ENCODE data around the gene CDKN1A. TPM values are rescaled to one million over a fixed set of nuclear protein-coding genes. Genes with fewer than 3 reads are reported as not detected.

Gene CDKN1A
- total and polyA plus RNA-seq, 2 experiments from 2014 or later = 549 to 813 TPM

GRCh38 chr6:36686668-36687513, 8.4 kb downstream of the CDKN1A start:
- Histone ChIP-seq H3K9ac (0 out of 2 replicates have a peak overlapping the region, but pooled peaks have one; percentile 1), H3K36me3 (ENCODE audit: low read depth) (peaks cover 50% of the 10 kb centered on the region), H3K27me3 (replicated peaks; ENCODE audit: insufficient read depth) (no peaks in the 10 kb centered on the region), H2AFZ (no peak overlapping the region), H3K27ac (peak overlapping the region; percentile 28), H3K4me2 (ENCODE audit: unreplicated experiment) (no peak overlapping the region), H3K79me2 (ENCODE audit: insufficient read depth) (peaks cover 47% of the 10 kb centered on the region), H3K4me1 (ENCODE audit: insufficient read depth) (peaks cover 15% of the 10 kb centered on the region), H3K4me3 (no peak overlapping the region), H3F3A (ENCODE audit: insufficient read depth) (peaks cover 83% of the 10 kb centered on the region), H3K9me3 (ENCODE audit: low read depth) (no peaks in the 10 kb centered on the region), H4K20me1 (ENCODE audit: insufficient read depth) (peaks cover 36% of the 10 kb centered on the region), H3K9me2 (ENCODE audit: insufficient read depth) (no peaks in the 10 kb centered on the region)
- WGBS, 2 experiments (ENCODE audit: low coverage in 1 of 2, low lambda C conversion rate in 2 of 2, missing lambda C conversion rate in 2 of 2) = 83% methylated on average over 10 of the region's 10 CpGs
- in situ Hi-C loops (cut with MboI) = no loop called here
- TF ChIP-seq EZH2phosphoT487 (IDR thresholded peaks at IDR 0.05; ENCODE audit: insufficient read depth, low read depth) (no peak), EZH2 (IDR thresholded peaks at IDR 0.05; ENCODE audit: insufficient read depth, poor library complexity, severe bottlenecking) (no peak)
- DNase-seq = no peak

DNA sequence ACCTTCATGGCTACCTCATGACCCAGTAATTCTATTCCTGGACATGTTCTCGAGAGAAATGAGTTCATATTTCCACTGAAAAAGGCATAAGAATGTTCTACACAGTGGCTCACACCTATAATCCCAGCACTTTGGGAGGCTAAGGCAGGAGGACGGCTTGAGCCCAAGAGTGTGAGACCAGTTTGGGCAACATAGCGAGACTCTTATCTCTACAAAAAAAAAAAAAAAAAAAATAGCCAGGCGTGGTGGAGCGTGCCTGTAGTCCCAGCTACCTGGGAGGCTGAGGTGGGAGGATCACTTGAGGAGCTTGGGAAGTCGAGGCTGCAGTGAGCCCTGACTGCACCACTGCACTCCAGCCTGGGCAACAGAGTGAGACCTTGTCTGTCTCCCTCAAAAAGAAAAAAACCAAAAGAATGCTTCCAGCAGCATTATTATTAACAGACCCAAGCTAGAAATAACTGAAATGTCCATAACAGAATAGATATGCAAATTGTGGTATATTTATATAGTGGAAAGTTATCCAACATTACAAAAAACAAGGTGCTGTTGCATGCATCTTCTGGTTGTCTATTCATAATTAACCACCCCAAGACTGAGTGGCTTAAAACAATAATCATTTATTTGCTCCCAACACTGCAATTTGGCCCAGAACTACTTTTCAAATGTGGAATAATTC, 9.7 kb downstream of the CDKN1A start:
- Histone ChIP-seq H3K4me1 (ENCODE audit: insufficient read depth) (peaks cover 2% of the 10 kb centered on the region), H3K36me3 (ENCODE audit: low read depth) (peaks cover 44% of the 10 kb centered on the region), H3K27me3 (replicated peaks; ENCODE audit: insufficient read depth) (no peaks in the 10 kb centered on the region), H2AFZ (no peak overlapping the region), H3K27ac (no peak overlapping the region), H3K9ac (no peak overlapping the region), H3K4me3 (no peak overlapping the region), H3K9me2 (ENCODE audit: insufficient read depth) (no peaks in the 10 kb centered on the region), H3K79me2 (ENCODE audit: insufficient read depth) (peaks cover 34% of the 10 kb centered on the region), H3F3A (ENCODE audit: insufficient read depth) (peaks cover 70% of the 10 kb centered on the region), H3K4me2 (ENCODE audit: unreplicated experiment) (no peak overlapping the region), H4K20me1 (ENCODE audit: insufficient read depth) (peaks cover 23% of the 10 kb centered on the region), H3K9me3 (ENCODE audit: low read depth) (no peaks in the 10 kb centered on the region)
- in situ Hi-C loops (cut with MboI) = no loop called here
- TF ChIP-seq EZH2 (IDR thresholded peaks at IDR 0.05; ENCODE audit: insufficient read depth, poor library complexity, severe bottlenecking) (no peak), EZH2phosphoT487 (IDR thresholded peaks at IDR 0.05; ENCODE audit: insufficient read depth, low read depth) (no peak)
- WGBS, 2 experiments (ENCODE audit: low coverage in 1 of 2, low lambda C conversion rate in 2 of 2, missing lambda C conversion rate in 2 of 2) = 96 to 97% methylated on average over 6 of the region's 6 CpGs
- DNase-seq = no peak

GRCh38 chr6:36688739-36689075, 10.2 kb downstream of the CDKN1A start:
- Histone ChIP-seq H4K20me1 (ENCODE audit: insufficient read depth) (peaks cover 18% of the 10 kb centered on the region), H3K9ac (no peak overlapping the region), H3K4me3 (no peak overlapping the region), H3K36me3 (ENCODE audit: low read depth) (peaks cover 39% of the 10 kb centered on the region), H3K9me3 (ENCODE audit: low read depth) (no peaks in the 10 kb centered on the region), H3F3A (ENCODE audit: insufficient read depth) (peaks cover 65% of the 10 kb centered on the region), H3K27me3 (replicated peaks; ENCODE audit: insufficient read depth) (no peaks in the 10 kb centered on the region), H3K9me2 (ENCODE audit: insufficient read depth) (no peaks in the 10 kb centered on the region), H3K79me2 (ENCODE audit: insufficient read depth) (peaks cover 29% of the 10 kb centered on the region), H3K4me1 (ENCODE audit: insufficient read depth) (no peaks in the 10 kb centered on the region; the same call in 1 of the 2 replicates), H3K27ac (no peak overlapping the region), H3K4me2 (ENCODE audit: unreplicated experiment) (no peak overlapping the region), H2AFZ (no peak overlapping the region)
- in situ Hi-C loops (cut with MboI) = no loop called here
- WGBS, 2 experiments (ENCODE audit: low coverage in 1 of 2, low lambda C conversion rate in 2 of 2, missing lambda C conversion rate in 2 of 2) = 76 to 79% methylated on average over 5 of the region's 5 CpGs
- no peak for DNase-seq
- no peak for TF ChIP-seq EZH2phosphoT487 (IDR thresholded peaks at IDR 0.05; ENCODE audit: insufficient read depth, low read depth)
- no peak for TF ChIP-seq EZH2 (IDR thresholded peaks at IDR 0.05; ENCODE audit: insufficient read depth, poor library complexity, severe bottlenecking)

DNA sequence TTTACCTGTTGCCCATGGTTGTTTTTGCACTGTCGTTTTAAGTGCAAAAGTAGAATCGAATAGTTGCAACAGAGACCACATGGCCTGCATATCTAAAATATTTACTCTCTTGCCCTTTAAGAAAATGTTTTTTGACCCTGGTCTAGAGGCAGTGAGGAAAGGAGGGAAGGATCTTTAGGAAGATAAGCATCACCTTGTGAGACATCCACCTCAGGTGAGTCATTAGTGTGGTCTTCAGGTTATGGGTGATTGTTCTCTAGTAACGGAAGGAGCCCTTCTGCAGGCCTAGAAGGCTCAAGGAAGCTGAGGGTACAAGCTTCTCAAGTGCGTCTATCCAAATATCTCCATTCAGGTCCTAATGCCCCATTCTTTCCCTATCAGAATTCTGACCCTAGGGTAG, 12.5 kb downstream of the CDKN1A start:
- H3K27me3 ChIP-seq (replicated peaks; ENCODE audit: insufficient read depth) = no peaks in the 10 kb centered on the region
- no peaks in the 10 kb centered on the region; the same call in 1 of the 2 replicates for H3K4me1 ChIP-seq (ENCODE audit: insufficient read depth)
- no peak overlapping the region for H3K4me2 ChIP-seq (ENCODE audit: unreplicated experiment)
- TF ChIP-seq EZH2 (IDR thresholded peaks at IDR 0.05; ENCODE audit: insufficient read depth, poor library complexity, severe bottlenecking) (no peak), EZH2phosphoT487 (IDR thresholded peaks at IDR 0.05; ENCODE audit: insufficient read depth, low read depth) (no peak)
- in situ Hi-C loops (cut with MboI) = no loop called here
- H4K20me1 ChIP-seq (ENCODE audit: insufficient read depth) = no peaks in the 10 kb centered on the region; the same call in 1 of the 2 replicates
- H3K4me3 ChIP-seq = no peak overlapping the region
- H3K27ac ChIP-seq = no peak overlapping the region
- DNase-seq = no peak
- 87 to 95% methylated on average over 4 of the region's 4 CpGs for WGBS, 2 experiments (ENCODE audit: low coverage in 1 of 2, low lambda C conversion rate in 2 of 2, missing lambda C conversion rate in 2 of 2)
- no peaks in the 10 kb centered on the region for H3K9me2 ChIP-seq (ENCODE audit: insufficient read depth)
- H3K9ac ChIP-seq = no peak overlapping the region
- peaks cover 44% of the 10 kb centered on the region for H3F3A ChIP-seq (ENCODE audit: insufficient read depth)
- no peaks in the 10 kb centered on the region for H3K9me3 ChIP-seq (ENCODE audit: low read depth)
- no peak overlapping the region for H2AFZ ChIP-seq
- H3K36me3 ChIP-seq (ENCODE audit: low read depth) = peaks cover 17% of the 10 kb centered on the region
- H3K79me2 ChIP-seq (ENCODE audit: insufficient read depth) = peaks cover 6% of the 10 kb centered on the region; the same call in 1 of the 2 replicates

Data from GM23248 (cell line).